CD8-positive, alpha-beta memory T cell (primary cell): ENCODE data around the gene KCNE4. TPM values are rescaled to one million over a fixed set of nuclear protein-coding genes. Genes with fewer than 3 reads are reported as not detected.

ENCODE experiments used
- CTCF ChIA-PET: fragments of 350-600 bp; sonication (Branson Sonifier 250); formaldehyde crosslinking; loops from one replicate; lab custom pipeline; 2021; ENCODE audit warnings: antibody characterized with exemption; lab: Charles Lee
- POLR2A ChIA-PET: fragments of 350-600 bp; sonication (Branson Sonifier 250); formaldehyde crosslinking; loops from one replicate; lab custom pipeline; 2021; ENCODE audit warnings: antibody characterized with exemption; lab: Charles Lee
- DNase-seq, 5 donors: peaks; one replicate each; pipeline versions ENCODE4 v3.0.0 to v3.0.0-alpha.2; 2020 to 2022; ENCODE audit warnings: mixed read lengths in 1 of 5
- H3K27ac ChIP-seq: one replicate; pipeline ENCODE4 v1.7.0; 2013; ENCODE audit warnings: low read depth, mild to moderate bottlenecking, low read length, moderate library complexity
- H3K27me3 ChIP-seq: 2 replicates; pipeline ENCODE4 v1.7.0; 2013; ENCODE audit warnings: low read length, mild to moderate bottlenecking; ENCODE audit not compliant: insufficient read depth, poor library complexity, severe bottlenecking
- H3K36me3 ChIP-seq: 2 replicates; pipeline ENCODE4 v1.7.0; 2013; ENCODE audit warnings: mild to moderate bottlenecking, low read length, moderate library complexity; ENCODE audit not compliant: insufficient read depth
- H3K4me1 ChIP-seq: 2 replicates; pipeline ENCODE4 v1.7.0; 2013; ENCODE audit warnings: mild to moderate bottlenecking, low read length, moderate library complexity; ENCODE audit not compliant: insufficient read depth
- H3K4me3 ChIP-seq: 2 replicates; pipeline ENCODE4 v1.7.0; 2013; ENCODE audit warnings: mild to moderate bottlenecking, low read length
- H3K9me3 ChIP-seq: 2 replicates; pipeline ENCODE4 v1.7.0; 2013; ENCODE audit warnings: mild to moderate bottlenecking, low read length
- H3K27ac Mint-ChIP-seq, 8 donors: one replicate each; pipeline ENCODE4 v1.8.0; 2020 to 2021; ENCODE audit warnings: mixed read lengths in 8 of 8, mild to moderate bottlenecking in 6 of 8, inconsistent platforms in 3 of 8, moderate library complexity in 3 of 8
- H3K27me3 Mint-ChIP-seq, 2 donors: one replicate each; pipeline ENCODE4 v1.8.0; 2020 to 2021; ENCODE audit warnings: mixed read lengths in 2 of 2, mild to moderate bottlenecking in 1 of 2, moderate library complexity in 1 of 2
- H3K36me3 Mint-ChIP-seq, 3 donors: one replicate each; pipeline ENCODE4 v1.8.0; 2020 to 2021; ENCODE audit warnings: mixed read lengths in 3 of 3, inconsistent platforms in 1 of 3, mild to moderate bottlenecking in 1 of 3
- H3K4me1 Mint-ChIP-seq, 3 donors: one replicate each; pipeline ENCODE4 v1.8.0; 2020 to 2021; ENCODE audit warnings: mixed read lengths in 3 of 3, inconsistent platforms in 1 of 3, mild to moderate bottlenecking in 1 of 3
- H3K4me3 Mint-ChIP-seq, 7 donors: one replicate each; pipeline ENCODE4 v1.8.0; 2020 to 2021; ENCODE audit warnings: mixed read lengths in 7 of 7, mild to moderate bottlenecking in 6 of 7, moderate library complexity in 4 of 7, inconsistent platforms in 2 of 7
- H3K9me3 Mint-ChIP-seq, 5 donors: one replicate each; pipeline ENCODE4 v1.8.0; 2020 to 2022; ENCODE audit warnings: mixed read lengths in 5 of 5, mild to moderate bottlenecking in 3 of 5, moderate library complexity in 2 of 5, inconsistent platforms in 1 of 5
- polyA plus RNA-seq: library from polyadenylated mRNA; unstranded; fragments of 300-500 nt; fragmentation: Illumina TruSeq; gene quantifications from one replicate; pipeline ENCODE4 v1.2.3, GENCODE V29; 2021
- total RNA-seq, 2 experiments: library from RNA; stranded (reverse); gene quantifications; one replicate each; pipeline ENCODE4 v1.2.3, GENCODE V29; 2021

KCNE4 gene
- total and polyA plus RNA-seq, 3 experiments from 2014 or later, result not detected

GRCh38 chr2:223034221-223034975 lies 17.6 kb upstream of the KCNE4 start:
- H3K4me1 ChIP-seq, result no peaks in the 10 kb centered on the region
- H3K27me3 ChIP-seq, result no peaks in the 10 kb centered on the region
- H3K36me3 ChIP-seq, result no peaks in the 10 kb centered on the region
- Mint-ChIP-seq H3K36me3 (no peaks in the 10 kb centered on the region), H3K27me3 (peaks cover 3 to 5% of the 10 kb centered on the region in 2 donors), H3K9me3 (peaks cover 0 to 11% (median 6%) of the 10 kb centered on the region in 5 donors), H3K4me1 (no peaks in the 10 kb centered on the region), H3K27ac (no peak overlapping the region), H3K4me3 (no peak overlapping the region)
- POLR2A ChIA-PET, result no interaction called here
- CTCF ChIA-PET, result no interaction called here
- DNase-seq, result no peak
- H3K4me3 ChIP-seq, result no peak overlapping the region
- H3K27ac ChIP-seq, result no peak overlapping the region
- H3K9me3 ChIP-seq, result no peaks in the 10 kb centered on the region

DNA sequence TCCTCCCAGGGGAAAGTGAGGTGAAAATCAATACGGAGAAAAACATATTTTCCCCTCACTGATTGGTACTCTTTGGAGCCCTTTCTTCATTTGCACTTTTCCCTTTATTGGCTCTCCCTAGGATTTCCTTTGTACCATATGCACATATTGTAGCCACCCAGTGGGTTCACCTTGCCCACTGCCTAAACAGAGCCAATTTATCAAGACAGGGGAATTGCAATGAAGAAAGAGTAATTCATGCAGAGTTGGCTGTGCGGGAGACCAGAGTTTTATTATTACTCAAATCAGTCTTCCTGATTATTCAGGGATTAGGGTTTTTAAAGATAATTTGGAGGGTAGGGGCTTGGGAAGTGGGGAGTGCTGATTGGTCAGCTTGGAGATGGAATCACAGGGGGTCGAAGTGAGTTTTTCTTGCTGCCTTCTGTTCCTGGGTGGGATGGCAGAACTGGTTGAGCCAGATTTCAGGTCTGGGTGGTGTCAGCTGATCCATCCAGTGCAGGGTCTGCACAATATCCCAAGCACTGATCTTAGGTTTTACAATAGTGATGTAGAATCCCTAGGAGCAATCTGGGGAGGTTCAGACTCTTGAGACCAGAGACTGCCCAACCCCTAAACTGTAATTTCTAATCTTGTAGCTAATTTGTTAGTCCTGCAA lies 15.1 kb upstream of the KCNE4 start:
- Mint-ChIP-seq H3K4me3 (no peak overlapping the region), H3K27ac (peak overlapping the region in 1 of 8 donors; percentile 27), H3K27me3 (peaks cover 3% of the 10 kb centered on the region in 2 donors), H3K9me3 (peaks cover 0 to 11% (median 2%) of the 10 kb centered on the region in 5 donors), H3K36me3 (no peaks in the 10 kb centered on the region), H3K4me1 (no peaks in the 10 kb centered on the region)
- Histone ChIP-seq H3K9me3 (no peaks in the 10 kb centered on the region), H3K27me3 (no peaks in the 10 kb centered on the region), H3K4me1 (no peaks in the 10 kb centered on the region), H3K4me3 (no peak overlapping the region), H3K36me3 (no peaks in the 10 kb centered on the region), H3K27ac (no peak overlapping the region)
- ChIA-PET CTCF (no interaction called here), POLR2A (no interaction called here)
- no peak for DNase-seq

DNA sequence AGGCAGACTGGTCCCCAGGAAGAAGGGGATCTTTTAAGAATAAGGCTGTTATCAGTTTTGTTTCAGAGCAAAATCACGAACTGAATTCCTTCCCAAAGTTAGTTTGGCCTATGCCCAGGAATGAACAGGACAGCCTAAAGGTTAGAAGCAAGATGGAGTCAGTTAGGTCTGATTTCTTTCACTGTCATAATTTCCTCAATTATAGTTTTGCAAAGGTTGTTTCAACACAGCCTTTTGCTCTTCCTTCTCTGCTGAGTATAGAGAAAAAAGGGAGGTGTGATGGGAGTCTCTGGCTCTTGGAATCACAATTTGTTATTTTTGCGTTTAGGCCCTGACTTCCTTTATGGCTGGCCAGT lies 14.6 kb upstream of the KCNE4 start:
- H3K27ac ChIP-seq, result no peak overlapping the region
- ChIA-PET CTCF (no interaction called here), POLR2A (no interaction called here)
- Mint-ChIP-seq H3K36me3 (no peaks in the 10 kb centered on the region), H3K4me3 (no peak overlapping the region), H3K4me1 (no peaks in the 10 kb centered on the region), H3K9me3 (peaks cover 0 to 8% (median 2%) of the 10 kb centered on the region in 5 donors), H3K27ac (no peak overlapping the region), H3K27me3 (peaks cover 3% of the 10 kb centered on the region in 2 donors)
- H3K36me3 ChIP-seq, result no peaks in the 10 kb centered on the region
- no peaks in the 10 kb centered on the region for H3K9me3 ChIP-seq
- no peaks in the 10 kb centered on the region for H3K4me1 ChIP-seq
- H3K4me3 ChIP-seq, result no peak overlapping the region
- no peak for DNase-seq
- H3K27me3 ChIP-seq, result no peaks in the 10 kb centered on the region

DNA sequence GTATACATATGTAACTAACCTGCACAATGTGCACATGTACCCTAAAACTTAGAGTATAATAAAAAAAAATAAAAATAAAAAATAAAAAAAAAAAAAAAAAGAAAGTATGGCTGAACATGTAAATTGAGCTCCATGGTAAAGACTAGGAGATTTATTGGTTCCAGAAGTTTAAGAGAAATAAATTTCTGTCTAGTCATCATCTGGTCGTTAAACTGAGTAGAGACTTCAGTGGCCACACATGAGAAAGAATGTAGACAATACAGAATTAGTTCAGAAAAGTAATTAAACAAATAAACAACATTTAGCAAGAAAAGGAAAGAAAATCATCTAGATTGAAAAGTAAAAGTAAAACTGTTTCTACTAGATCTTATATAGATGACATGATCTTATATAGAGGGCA lies 12.4 kb upstream of the KCNE4 start:
- no peak overlapping the region for H3K27ac Mint-ChIP-seq
- no peak for DNase-seq

GRCh38 chr2:223040527-223040926 lies 11.5 kb upstream of the KCNE4 start:
- no peak overlapping the region for H3K27ac ChIP-seq
- H3K9me3 Mint-ChIP-seq, result peaks cover 0 to 2% (median 0%) of the 10 kb centered on the region in 5 donors
- no peaks in the 10 kb centered on the region for H3K36me3 ChIP-seq
- peaks cover 0 to 3% of the 10 kb centered on the region in 2 donors for H3K27me3 Mint-ChIP-seq
- CTCF ChIA-PET, result no interaction called here
- no peak for DNase-seq
- H3K27me3 ChIP-seq, result no peaks in the 10 kb centered on the region
- no peak overlapping the region for H3K4me3 ChIP-seq
- H3K27ac Mint-ChIP-seq, result no peak overlapping the region
- no peaks in the 10 kb centered on the region for H3K9me3 ChIP-seq
- H3K36me3 Mint-ChIP-seq, result no peaks in the 10 kb centered on the region
- H3K4me1 ChIP-seq, result no peaks in the 10 kb centered on the region
- no peak overlapping the region for H3K4me3 Mint-ChIP-seq
- H3K4me1 Mint-ChIP-seq, result no peaks in the 10 kb centered on the region
- POLR2A ChIA-PET, result no interaction called here

More for the DNA sequence above, 12.4 kb upstream of the KCNE4 start:
- no peaks in the 10 kb centered on the region for H3K4me1 Mint-ChIP-seq
- no peaks in the 10 kb centered on the region for H3K36me3 Mint-ChIP-seq
- peaks cover 0 to 3% of the 10 kb centered on the region in 2 donors for H3K27me3 Mint-ChIP-seq
- no peaks in the 10 kb centered on the region for H3K27me3 ChIP-seq
- H3K9me3 ChIP-seq, result no peaks in the 10 kb centered on the region
- ChIA-PET CTCF (no interaction called here), POLR2A (no interaction called here)
- no peaks in the 10 kb centered on the region for H3K4me1 ChIP-seq
- H3K36me3 ChIP-seq, result no peaks in the 10 kb centered on the region
- peaks cover 0 to 2% (median 0%) of the 10 kb centered on the region in 5 donors for H3K9me3 Mint-ChIP-seq
- no peak overlapping the region for H3K4me3 ChIP-seq
- H3K4me3 Mint-ChIP-seq, result no peak overlapping the region
- H3K27ac ChIP-seq, result no peak overlapping the region

- ChIA-PET CTCF (no interaction called here), POLR2A (no interaction called here)
- Histone ChIP-seq H3K27ac (peak overlapping the region; percentile 22), H3K9me3 (no peaks in the 10 kb centered on the region), H3K4me3 (no peak overlapping the region), H3K27me3 (no peaks in the 10 kb centered on the region), H3K4me1 (no peaks in the 10 kb centered on the region), H3K36me3 (no peaks in the 10 kb centered on the region)
- peaks cover 0 to 9% of the 10 kb centered on the region in 2 donors for H3K27me3 Mint-ChIP-seq
- H3K4me3 Mint-ChIP-seq, result no peak overlapping the region
- no peak for DNase-seq
- H3K36me3 Mint-ChIP-seq, result no peaks in the 10 kb centered on the region
- H3K4me1 Mint-ChIP-seq, result no peaks in the 10 kb centered on the region
- no peak overlapping the region for H3K27ac Mint-ChIP-seq
- H3K9me3 Mint-ChIP-seq, result peaks cover 0 to 2% (median 0%) of the 10 kb centered on the region in 5 donors
These were observed 10.4 kb upstream of the KCNE4 start for GRCh38 chr2:223041527-223042109.

- Mint-ChIP-seq H3K4me3 (no peak overlapping the region), H3K4me1 (no peaks in the 10 kb centered on the region), H3K27me3 (peaks cover 0 to 12% of the 10 kb centered on the region in 2 donors), H3K36me3 (no peaks in the 10 kb centered on the region), H3K9me3 (peaks cover 0 to 2% (median 0%) of the 10 kb centered on the region in 5 donors), H3K27ac (no peak overlapping the region)
- Histone ChIP-seq H3K27me3 (no peaks in the 10 kb centered on the region), H3K36me3 (no peaks in the 10 kb centered on the region), H3K27ac (no peak overlapping the region), H3K9me3 (no peaks in the 10 kb centered on the region), H3K4me3 (no peak overlapping the region), H3K4me1 (no peaks in the 10 kb centered on the region)
- CTCF ChIA-PET, result no interaction called here
- POLR2A ChIA-PET, result no interaction called here
- DNase-seq, result no peak
These were observed 9.7 kb upstream of the KCNE4 start for GRCh38 chr2:223042284-223042683.

DNA sequence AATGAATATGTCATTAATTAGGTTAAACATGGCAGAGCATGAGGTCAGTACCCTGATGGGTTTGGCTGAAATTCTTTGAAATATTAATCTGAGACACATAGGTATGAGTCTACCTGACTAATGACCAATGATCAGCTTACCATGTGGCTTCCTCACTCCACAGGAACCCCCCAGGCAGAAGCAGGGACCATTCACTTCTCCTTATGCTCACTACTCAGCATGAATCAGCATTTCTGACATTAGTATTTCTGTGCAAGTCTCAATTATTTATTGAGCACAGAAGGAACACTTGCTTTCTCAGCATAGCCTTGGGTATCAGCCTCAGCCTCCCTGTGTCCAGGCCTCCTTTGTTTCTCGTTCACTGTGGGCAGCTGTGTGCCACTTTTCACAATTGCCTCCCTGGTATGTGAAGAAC lies 9.3 kb upstream of the KCNE4 start:
- POLR2A ChIA-PET, result no interaction called here
- no peaks in the 10 kb centered on the region for H3K4me1 Mint-ChIP-seq
- Histone ChIP-seq H3K27ac (peak overlapping the region; percentile 38), H3K27me3 (no peaks in the 10 kb centered on the region), H3K36me3 (no peaks in the 10 kb centered on the region), H3K4me3 (no peak overlapping the region), H3K4me1 (no peaks in the 10 kb centered on the region), H3K9me3 (no peaks in the 10 kb centered on the region)
- H3K9me3 Mint-ChIP-seq, result peaks cover 0 to 3% (median 0%) of the 10 kb centered on the region in 5 donors
- no peak for DNase-seq
- peaks cover 1 to 12% of the 10 kb centered on the region in 2 donors for H3K27me3 Mint-ChIP-seq
- CTCF ChIA-PET, result no interaction called here
- no peaks in the 10 kb centered on the region for H3K36me3 Mint-ChIP-seq
- no peak overlapping the region for H3K27ac Mint-ChIP-seq
- no peak overlapping the region for H3K4me3 Mint-ChIP-seq
